22Rv1 (cell line): ENCODE results near the gene HAX1.

Experiments
- ZFX ChIP-seq: fragments of 450-650 bp; IDR thresholded peaks from 2 replicates; pipeline ENCODE4 v1.6.1; 2017; ENCODE audit warnings: antibody characterized with exemption, borderline replicate concordance
- TF ChIP-seq, protein P1 (sequence below): fragments of 450-650 bp; IDR thresholded peaks from 2 replicates; pipeline ENCODE4 v1.5.1; 2017; ENCODE audit warnings: mild to moderate bottlenecking

DNA sequence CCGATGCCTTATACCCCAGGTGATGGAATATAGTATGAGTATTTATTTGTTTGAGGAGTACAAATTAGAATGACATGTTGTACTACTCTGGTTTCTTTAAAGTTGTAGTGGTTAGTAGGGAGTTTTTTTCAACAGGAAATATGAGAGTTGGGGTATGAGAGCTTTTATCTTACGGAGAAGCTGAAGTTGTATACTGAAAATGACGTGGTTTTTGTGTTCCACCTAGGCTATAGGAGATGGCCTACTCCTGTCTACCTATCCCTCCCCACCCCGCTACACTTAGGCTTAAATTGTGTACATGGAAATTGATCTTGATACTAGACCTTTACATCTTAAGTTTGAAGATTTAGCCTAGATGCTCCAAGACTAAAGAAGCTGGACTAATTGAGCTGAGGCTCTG, 6.8 kb upstream of the HAX1 start:
- no peak for TF ChIP-seq ZFX
- TF ChIP-seq, protein P1, sequence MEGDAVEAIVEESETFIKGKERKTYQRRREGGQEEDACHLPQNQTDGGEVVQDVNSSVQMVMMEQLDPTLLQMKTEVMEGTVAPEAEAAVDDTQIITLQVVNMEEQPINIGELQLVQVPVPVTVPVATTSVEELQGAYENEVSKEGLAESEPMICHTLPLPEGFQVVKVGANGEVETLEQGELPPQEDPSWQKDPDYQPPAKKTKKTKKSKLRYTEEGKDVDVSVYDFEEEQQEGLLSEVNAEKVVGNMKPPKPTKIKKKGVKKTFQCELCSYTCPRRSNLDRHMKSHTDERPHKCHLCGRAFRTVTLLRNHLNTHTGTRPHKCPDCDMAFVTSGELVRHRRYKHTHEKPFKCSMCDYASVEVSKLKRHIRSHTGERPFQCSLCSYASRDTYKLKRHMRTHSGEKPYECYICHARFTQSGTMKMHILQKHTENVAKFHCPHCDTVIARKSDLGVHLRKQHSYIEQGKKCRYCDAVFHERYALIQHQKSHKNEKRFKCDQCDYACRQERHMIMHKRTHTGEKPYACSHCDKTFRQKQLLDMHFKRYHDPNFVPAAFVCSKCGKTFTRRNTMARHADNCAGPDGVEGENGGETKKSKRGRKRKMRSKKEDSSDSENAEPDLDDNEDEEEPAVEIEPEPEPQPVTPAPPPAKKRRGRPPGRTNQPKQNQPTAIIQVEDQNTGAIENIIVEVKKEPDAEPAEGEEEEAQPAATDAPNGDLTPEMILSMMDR, result no peak
